Loucy (cell line): ENCODE results near the gene LRRC59.

ENCODE experiments used
- H2AFZ ChIP-seq: fragments of 200-600 bp; sonication (generic); 2 replicates; pipeline ENCODE4 v1.6.0; 2016; ENCODE audit warnings: antibody characterized with exemption, mild to moderate bottlenecking, low read length, moderate library complexity
- H3F3A ChIP-seq: fragments of 200-600 bp; 2 replicates; pipeline ENCODE4 v1.6.0; 2016; ENCODE audit warnings: antibody characterized with exemption, low read depth, mild to moderate bottlenecking
- H3K27me3 ChIP-seq: fragments of 200-600 bp; sonication (generic); 2 replicates; pipeline ENCODE4 v1.6.1; 2014; ENCODE audit warnings: low read length, mild to moderate bottlenecking; ENCODE audit not compliant: insufficient read depth, poor library complexity, severe bottlenecking
- H3K36me3 ChIP-seq: fragments of 200-600 bp; sonication (generic); 2 replicates; pipeline ENCODE4 v1.6.1; 2016; ENCODE audit warnings: low read length; ENCODE audit not compliant: insufficient read depth
- H3K4me1 ChIP-seq: fragments of 200-600 bp; sonication (generic); 2 replicates; pipeline ENCODE4 v1.5.1; 2014; ENCODE audit warnings: low read length, mild to moderate bottlenecking; ENCODE audit not compliant: insufficient read depth, poor library complexity, severe bottlenecking
- H3K4me2 ChIP-seq: fragments of 200-600 bp; sonication (generic); 2 replicates; pipeline ENCODE4 v1.6.0; 2014; ENCODE audit warnings: antibody characterized with exemption, low read length, low read depth, mild to moderate bottlenecking; ENCODE audit not compliant: poor library complexity, severe bottlenecking
- H3K4me3 ChIP-seq: fragments of 200-600 bp; sonication (generic); 2 replicates; pipeline ENCODE4 v1.5.1; 2014; ENCODE audit warnings: low read length, mild to moderate bottlenecking, mixed read lengths; ENCODE audit not compliant: poor library complexity, severe bottlenecking
- H3K79me2 ChIP-seq: fragments of 200-600 bp; sonication (generic); 2 replicates; pipeline ENCODE4 v1.6.1; 2014; ENCODE audit warnings: low read length; ENCODE audit not compliant: insufficient read depth
- H3K9ac ChIP-seq: fragments of 200-600 bp; sonication (generic); 2 replicates; pipeline ENCODE4 v1.6.0; 2014; ENCODE audit warnings: mild to moderate bottlenecking, low read depth, low read length, moderate library complexity; ENCODE audit not compliant: poor library complexity, severe bottlenecking
- H3K9me2 ChIP-seq: fragments of 200-600 bp; sonication (generic); replicated peaks from 2 replicates; pipeline ENCODE4 v1.6.1; 2016; ENCODE audit warnings: low read depth, low read length, mixed read lengths
- H3K9me3 ChIP-seq: fragments of 200-600 bp; sonication (generic); 2 replicates; pipeline ENCODE4 v1.6.1; 2014; ENCODE audit warnings: mild to moderate bottlenecking, antibody characterized with exemption, low read length, low read depth; ENCODE audit not compliant: insufficient read depth
- H4K20me1 ChIP-seq: fragments of 200-600 bp; sonication (generic); 2 replicates; pipeline ENCODE4 v1.6.0; 2014; ENCODE audit warnings: antibody characterized with exemption, low read length, mild to moderate bottlenecking; ENCODE audit not compliant: insufficient read depth, poor library complexity, severe bottlenecking
- EZH2phosphoT487 ChIP-seq: fragments of 200-600 bp; IDR thresholded peaks from 2 replicates; pipeline ENCODE4 v1.6.1; 2018; ENCODE audit warnings: antibody characterized with exemption, mild to moderate bottlenecking, moderate library complexity, borderline replicate concordance
- TF ChIP-seq, protein P1 (sequence below): fragments of 200-600 bp; sonication (generic); conservative IDR thresholded peaks from 2 replicates; pipeline ENCODE4 v1.5.1; 2014; ENCODE audit warnings: mild to moderate bottlenecking, antibody characterized with exemption, low read length

Gene LRRC59

DNA sequence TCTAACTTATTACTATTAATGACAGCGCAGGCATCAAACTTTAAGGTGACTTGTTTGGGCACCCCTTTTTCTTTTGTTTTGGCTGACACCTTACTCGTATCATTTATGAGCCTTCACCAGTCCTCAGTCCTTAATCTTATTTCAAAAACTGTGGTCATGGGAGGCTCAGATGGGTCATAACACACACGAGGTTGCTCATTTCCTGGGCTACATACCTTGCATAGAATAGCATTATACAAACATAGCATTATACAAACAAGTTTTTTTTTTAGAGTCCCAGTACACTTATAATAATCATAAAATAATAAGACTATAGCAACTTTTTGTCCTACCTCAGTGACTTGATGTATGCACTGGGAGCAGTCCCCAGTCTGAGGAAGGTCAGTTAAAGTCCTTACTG lies 17.5 kb upstream of the LRRC59 start:
- Histone ChIP-seq H3K36me3 (no peaks in the 10 kb centered on the region), H3K27me3 (no peaks in the 10 kb centered on the region), H3K9me3 (no peaks in the 10 kb centered on the region), H3K4me3 (no peak overlapping the region), H2AFZ (no peak overlapping the region), H3K9me2 (no peaks in the 10 kb centered on the region), H4K20me1 (no peaks in the 10 kb centered on the region), H3F3A (no peaks in the 10 kb centered on the region), H3K4me2 (no peak overlapping the region), H3K4me1 (no peaks in the 10 kb centered on the region), H3K9ac (no peak overlapping the region), H3K79me2 (no peaks in the 10 kb centered on the region)
- no peak for TF ChIP-seq EZH2phosphoT487
- TF ChIP-seq, protein P1, sequence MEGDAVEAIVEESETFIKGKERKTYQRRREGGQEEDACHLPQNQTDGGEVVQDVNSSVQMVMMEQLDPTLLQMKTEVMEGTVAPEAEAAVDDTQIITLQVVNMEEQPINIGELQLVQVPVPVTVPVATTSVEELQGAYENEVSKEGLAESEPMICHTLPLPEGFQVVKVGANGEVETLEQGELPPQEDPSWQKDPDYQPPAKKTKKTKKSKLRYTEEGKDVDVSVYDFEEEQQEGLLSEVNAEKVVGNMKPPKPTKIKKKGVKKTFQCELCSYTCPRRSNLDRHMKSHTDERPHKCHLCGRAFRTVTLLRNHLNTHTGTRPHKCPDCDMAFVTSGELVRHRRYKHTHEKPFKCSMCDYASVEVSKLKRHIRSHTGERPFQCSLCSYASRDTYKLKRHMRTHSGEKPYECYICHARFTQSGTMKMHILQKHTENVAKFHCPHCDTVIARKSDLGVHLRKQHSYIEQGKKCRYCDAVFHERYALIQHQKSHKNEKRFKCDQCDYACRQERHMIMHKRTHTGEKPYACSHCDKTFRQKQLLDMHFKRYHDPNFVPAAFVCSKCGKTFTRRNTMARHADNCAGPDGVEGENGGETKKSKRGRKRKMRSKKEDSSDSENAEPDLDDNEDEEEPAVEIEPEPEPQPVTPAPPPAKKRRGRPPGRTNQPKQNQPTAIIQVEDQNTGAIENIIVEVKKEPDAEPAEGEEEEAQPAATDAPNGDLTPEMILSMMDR, result no peak

GRCh38 chr17:50412188-50412732 lies 14.9 kb upstream of the LRRC59 start:
- Histone ChIP-seq H2AFZ (no peak overlapping the region), H3K4me3 (no peak overlapping the region), H3K9me2 (no peaks in the 10 kb centered on the region), H3K9ac (no peak overlapping the region), H3F3A (no peaks in the 10 kb centered on the region), H4K20me1 (no peaks in the 10 kb centered on the region), H3K36me3 (no peaks in the 10 kb centered on the region), H3K4me2 (no peak overlapping the region), H3K9me3 (no peaks in the 10 kb centered on the region), H3K27me3 (no peaks in the 10 kb centered on the region), H3K79me2 (no peaks in the 10 kb centered on the region), H3K4me1 (no peaks in the 10 kb centered on the region)
- TF ChIP-seq EZH2phosphoT487, result no peak
- TF ChIP-seq, protein P1, result no peak

- no peak overlapping the region for H3K9ac ChIP-seq
- no peaks in the 10 kb centered on the region for H3K4me1 ChIP-seq
- no peaks in the 10 kb centered on the region for H3K36me3 ChIP-seq
- H3K79me2 ChIP-seq, result no peaks in the 10 kb centered on the region
- no peaks in the 10 kb centered on the region for H3F3A ChIP-seq
- TF ChIP-seq, protein P1, result no peak
- no peak for TF ChIP-seq EZH2phosphoT487
- no peaks in the 10 kb centered on the region for H3K9me2 ChIP-seq
- no peak overlapping the region for H3K4me2 ChIP-seq
- no peak overlapping the region for H3K4me3 ChIP-seq
- H2AFZ ChIP-seq, result no peak overlapping the region
- H3K9me3 ChIP-seq, result no peaks in the 10 kb centered on the region
- H3K27me3 ChIP-seq, result no peaks in the 10 kb centered on the region
- H4K20me1 ChIP-seq, result no peaks in the 10 kb centered on the region
These were observed 10.6 kb upstream of the LRRC59 start for GRCh38 chr17:50407921-50408320.
